ENCODE results near the gene ISM1.

GRCh38 chr20:13219327-13220193 is 1.5 kb upstream of the ISM1 start:
- TF ChIP-seq EZH2 (optimal IDR thresholded peaks at IDR 0.05; ENCODE audit: low read depth, low read length), result no peak
- TF ChIP-seq, protein P1, sequence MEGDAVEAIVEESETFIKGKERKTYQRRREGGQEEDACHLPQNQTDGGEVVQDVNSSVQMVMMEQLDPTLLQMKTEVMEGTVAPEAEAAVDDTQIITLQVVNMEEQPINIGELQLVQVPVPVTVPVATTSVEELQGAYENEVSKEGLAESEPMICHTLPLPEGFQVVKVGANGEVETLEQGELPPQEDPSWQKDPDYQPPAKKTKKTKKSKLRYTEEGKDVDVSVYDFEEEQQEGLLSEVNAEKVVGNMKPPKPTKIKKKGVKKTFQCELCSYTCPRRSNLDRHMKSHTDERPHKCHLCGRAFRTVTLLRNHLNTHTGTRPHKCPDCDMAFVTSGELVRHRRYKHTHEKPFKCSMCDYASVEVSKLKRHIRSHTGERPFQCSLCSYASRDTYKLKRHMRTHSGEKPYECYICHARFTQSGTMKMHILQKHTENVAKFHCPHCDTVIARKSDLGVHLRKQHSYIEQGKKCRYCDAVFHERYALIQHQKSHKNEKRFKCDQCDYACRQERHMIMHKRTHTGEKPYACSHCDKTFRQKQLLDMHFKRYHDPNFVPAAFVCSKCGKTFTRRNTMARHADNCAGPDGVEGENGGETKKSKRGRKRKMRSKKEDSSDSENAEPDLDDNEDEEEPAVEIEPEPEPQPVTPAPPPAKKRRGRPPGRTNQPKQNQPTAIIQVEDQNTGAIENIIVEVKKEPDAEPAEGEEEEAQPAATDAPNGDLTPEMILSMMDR (IDR thresholded peaks at IDR 0.05; ENCODE audit: low read length), result no peak

Measured in MM.1S (cell line).